Hepatocyte (in vitro differentiated cells): ENCODE measurements around the gene KLHL17.

Experiments used
- CTCF ChIP-seq: fragments of 200-600 bp; sonication (generic); IDR thresholded peaks from 2 replicates; pipeline ENCODE4 v1.5.1; 2016; ENCODE audit warnings: antibody characterized with exemption, mild to moderate bottlenecking; ENCODE audit not compliant: poor library complexity
- EZH2 ChIP-seq: fragments of 200-600 bp; sonication (generic); IDR thresholded peaks from 2 replicates; pipeline ENCODE4 v1.6.1; 2016; ENCODE audit warnings: antibody characterized with exemption, mild to moderate bottlenecking, borderline replicate concordance

- TF ChIP-seq CTCF (no peak), EZH2 (no peak)
Measured at GRCh38 chr1:980137-980571, 19.8 kb downstream of the KLHL17 start.
